ENCODE results near the gene BBS4. TPM values are rescaled to one million over a fixed set of nuclear protein-coding genes. Genes with fewer than 3 reads are reported as not detected.
"Not testable (repeated sequence)": the region's sequence is repeated elsewhere in the genome, so short reads cannot be mapped to it uniquely, and the experiment has no call there.

The BBS4 gene, protein sequence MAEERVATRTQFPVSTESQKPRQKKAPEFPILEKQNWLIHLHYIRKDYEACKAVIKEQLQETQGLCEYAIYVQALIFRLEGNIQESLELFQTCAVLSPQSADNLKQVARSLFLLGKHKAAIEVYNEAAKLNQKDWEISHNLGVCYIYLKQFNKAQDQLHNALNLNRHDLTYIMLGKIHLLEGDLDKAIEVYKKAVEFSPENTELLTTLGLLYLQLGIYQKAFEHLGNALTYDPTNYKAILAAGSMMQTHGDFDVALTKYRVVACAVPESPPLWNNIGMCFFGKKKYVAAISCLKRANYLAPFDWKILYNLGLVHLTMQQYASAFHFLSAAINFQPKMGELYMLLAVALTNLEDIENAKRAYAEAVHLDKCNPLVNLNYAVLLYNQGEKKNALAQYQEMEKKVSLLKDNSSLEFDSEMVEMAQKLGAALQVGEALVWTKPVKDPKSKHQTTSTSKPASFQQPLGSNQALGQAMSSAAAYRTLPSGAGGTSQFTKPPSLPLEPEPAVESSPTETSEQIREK
- 6.8 TPM for polyA plus RNA-seq (2012; ENCODE audit: insufficient read length, low read depth)

DNA sequence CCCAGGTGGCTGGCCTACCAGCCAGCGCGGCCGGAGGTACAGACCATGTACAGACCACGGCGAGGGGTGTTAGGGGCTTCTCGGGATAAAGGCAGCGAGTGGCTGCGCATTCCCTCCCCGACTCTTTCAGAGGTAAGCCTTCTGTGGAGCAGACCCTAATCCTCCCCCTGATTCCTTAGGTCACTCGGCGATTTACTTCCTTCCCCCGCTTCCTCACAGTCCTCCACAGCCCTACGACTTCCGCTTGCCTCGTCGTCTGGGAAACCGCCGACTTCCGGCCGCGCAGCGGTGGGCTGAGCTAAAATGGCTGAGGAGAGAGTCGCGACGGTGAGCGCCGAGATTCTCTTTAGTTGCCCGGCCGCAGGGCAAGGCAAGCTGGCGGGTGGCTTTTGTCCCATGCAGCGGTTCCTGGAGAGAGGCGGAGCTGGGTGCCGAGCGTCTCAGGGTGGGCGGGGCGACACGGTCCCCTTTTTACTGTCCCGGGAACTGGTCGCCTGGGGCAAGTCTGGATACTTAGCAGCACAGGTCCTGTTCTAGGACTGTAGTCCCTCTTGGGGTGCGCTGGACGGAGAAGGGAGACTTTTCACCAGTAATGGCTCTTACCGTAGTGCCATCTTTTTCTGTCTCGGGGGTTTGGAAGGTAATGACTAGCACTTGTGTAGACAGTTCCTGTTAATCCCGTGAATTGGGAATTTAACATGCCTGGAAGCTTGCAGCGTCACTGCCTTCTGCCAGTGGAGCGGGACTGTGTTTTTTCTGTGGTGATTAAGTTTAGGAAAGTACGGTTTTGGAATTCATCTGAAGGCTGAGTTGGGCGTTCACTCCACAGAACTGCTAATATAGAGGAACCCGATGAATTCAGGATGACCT is at the start of gene BBS4, which contains the start of gene HIGD2B:
TSS of gene BBS4 (plus strand) at position 283 of the 870 bp plus-strand sequence. CDS start at position 304, 21 bp downstream.
TSS of gene HIGD2B (minus strand) at position 258 of the 870 bp plus-strand sequence. CDS start 9,808 bp downstream, outside the sequence.
- TF ChIP-seq FOXP2 (optimal IDR thresholded peaks at IDR 0.05; ENCODE audit: borderline replicate concordance, extremely low read depth, extremely low read length, insufficient read depth) (no peak), SIN3A (IDR thresholded peaks at IDR 0.05; ENCODE audit: borderline replicate concordance, insufficient read depth, low read length) (peak; percentile 76; the same call in 1 of the 2 replicates), POLR2AphosphoS5 (IDR thresholded peaks at IDR 0.05; ENCODE audit: low read depth, low read length) (peak; percentile 88), TAF1 (IDR thresholded peaks at IDR 0.05; ENCODE audit: borderline replicate concordance, insufficient read depth, low read length) (peak; percentile 88; the same call in 1 of the 2 replicates)
- TF ChIP-seq, protein P1, sequence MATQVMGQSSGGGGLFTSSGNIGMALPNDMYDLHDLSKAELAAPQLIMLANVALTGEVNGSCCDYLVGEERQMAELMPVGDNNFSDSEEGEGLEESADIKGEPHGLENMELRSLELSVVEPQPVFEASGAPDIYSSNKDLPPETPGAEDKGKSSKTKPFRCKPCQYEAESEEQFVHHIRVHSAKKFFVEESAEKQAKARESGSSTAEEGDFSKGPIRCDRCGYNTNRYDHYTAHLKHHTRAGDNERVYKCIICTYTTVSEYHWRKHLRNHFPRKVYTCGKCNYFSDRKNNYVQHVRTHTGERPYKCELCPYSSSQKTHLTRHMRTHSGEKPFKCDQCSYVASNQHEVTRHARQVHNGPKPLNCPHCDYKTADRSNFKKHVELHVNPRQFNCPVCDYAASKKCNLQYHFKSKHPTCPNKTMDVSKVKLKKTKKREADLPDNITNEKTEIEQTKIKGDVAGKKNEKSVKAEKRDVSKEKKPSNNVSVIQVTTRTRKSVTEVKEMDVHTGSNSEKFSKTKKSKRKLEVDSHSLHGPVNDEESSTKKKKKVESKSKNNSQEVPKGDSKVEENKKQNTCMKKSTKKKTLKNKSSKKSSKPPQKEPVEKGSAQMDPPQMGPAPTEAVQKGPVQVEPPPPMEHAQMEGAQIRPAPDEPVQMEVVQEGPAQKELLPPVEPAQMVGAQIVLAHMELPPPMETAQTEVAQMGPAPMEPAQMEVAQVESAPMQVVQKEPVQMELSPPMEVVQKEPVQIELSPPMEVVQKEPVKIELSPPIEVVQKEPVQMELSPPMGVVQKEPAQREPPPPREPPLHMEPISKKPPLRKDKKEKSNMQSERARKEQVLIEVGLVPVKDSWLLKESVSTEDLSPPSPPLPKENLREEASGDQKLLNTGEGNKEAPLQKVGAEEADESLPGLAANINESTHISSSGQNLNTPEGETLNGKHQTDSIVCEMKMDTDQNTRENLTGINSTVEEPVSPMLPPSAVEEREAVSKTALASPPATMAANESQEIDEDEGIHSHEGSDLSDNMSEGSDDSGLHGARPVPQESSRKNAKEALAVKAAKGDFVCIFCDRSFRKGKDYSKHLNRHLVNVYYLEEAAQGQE (IDR thresholded peaks at IDR 0.05; ENCODE audit: insufficient read depth in 1 of 2, low read depth in 2 of 2, low read length in 2 of 2): 0 out of 4 replicates have a peak, but pooled peaks of 1 of the 2 experiments have one; percentile 13

DNA sequence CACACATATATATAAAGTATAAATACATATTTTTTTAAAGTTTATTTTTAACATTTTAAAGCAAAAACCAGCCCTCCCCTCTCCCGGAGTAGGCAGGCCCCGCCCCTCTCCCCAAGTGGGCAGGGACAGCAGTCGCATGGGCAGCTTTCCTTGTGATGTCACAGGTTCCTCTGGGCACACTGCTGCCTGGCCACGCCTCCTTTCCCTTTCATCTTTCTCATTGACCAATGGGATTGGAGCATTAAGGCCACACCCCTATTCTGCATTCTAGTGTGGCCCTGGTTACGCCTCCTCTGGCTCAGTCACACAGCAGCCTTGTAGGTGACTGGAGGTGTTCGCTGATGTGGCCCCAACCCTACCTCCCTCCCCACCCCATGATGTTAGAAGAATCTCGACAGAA is 31.6 kb upstream of the BBS4 start, which contains the start of gene GOLGA6B:
TSS of gene GOLGA6B (plus strand) at position 301 of the 400 bp plus-strand sequence. CDS start at position 342, 41 bp downstream.
- TF ChIP-seq FOXP2 (optimal IDR thresholded peaks at IDR 0.05; ENCODE audit: borderline replicate concordance, extremely low read depth, extremely low read length, insufficient read depth); POLR2AphosphoS5 (IDR thresholded peaks at IDR 0.05; ENCODE audit: low read depth, low read length): not testable (repeated sequence)
- TF ChIP-seq, protein P1 (IDR thresholded peaks at IDR 0.05; ENCODE audit: insufficient read depth in 1 of 2, low read depth in 2 of 2, low read length in 2 of 2): not testable (repeated sequence)

DNA sequence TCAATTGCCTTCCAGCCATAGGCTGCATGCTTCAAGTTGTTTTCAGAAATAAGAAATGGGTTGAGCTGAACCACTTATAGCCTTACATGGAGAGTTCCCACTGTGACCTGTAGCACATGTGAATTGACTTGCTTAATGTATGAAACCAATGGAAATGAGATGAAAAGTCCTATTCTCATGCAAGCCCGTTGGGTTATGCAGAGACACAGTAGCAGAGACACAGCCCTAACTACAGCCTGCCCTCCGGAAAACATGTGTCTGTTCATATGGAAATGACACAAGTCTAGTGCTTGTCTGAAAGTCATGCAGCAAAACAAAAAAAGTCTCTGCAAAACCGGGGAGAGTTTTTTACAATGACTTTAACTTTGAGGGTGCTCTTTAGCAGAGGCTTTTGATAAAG is 14.5 kb upstream of the BBS4 start:
- TF ChIP-seq FOXP2 (optimal IDR thresholded peaks at IDR 0.05; ENCODE audit: borderline replicate concordance, extremely low read depth, extremely low read length, insufficient read depth) (no peak), TAF1 (IDR thresholded peaks at IDR 0.05; ENCODE audit: borderline replicate concordance, insufficient read depth, low read length) (no peak), POLR2AphosphoS5 (IDR thresholded peaks at IDR 0.05; ENCODE audit: low read depth, low read length) (no peak), SIN3A (IDR thresholded peaks at IDR 0.05; ENCODE audit: borderline replicate concordance, insufficient read depth, low read length) (no peak)
- TF ChIP-seq, protein P1 (IDR thresholded peaks at IDR 0.05; ENCODE audit: insufficient read depth in 1 of 2, low read depth in 2 of 2, low read length in 2 of 2): no peak

DNA sequence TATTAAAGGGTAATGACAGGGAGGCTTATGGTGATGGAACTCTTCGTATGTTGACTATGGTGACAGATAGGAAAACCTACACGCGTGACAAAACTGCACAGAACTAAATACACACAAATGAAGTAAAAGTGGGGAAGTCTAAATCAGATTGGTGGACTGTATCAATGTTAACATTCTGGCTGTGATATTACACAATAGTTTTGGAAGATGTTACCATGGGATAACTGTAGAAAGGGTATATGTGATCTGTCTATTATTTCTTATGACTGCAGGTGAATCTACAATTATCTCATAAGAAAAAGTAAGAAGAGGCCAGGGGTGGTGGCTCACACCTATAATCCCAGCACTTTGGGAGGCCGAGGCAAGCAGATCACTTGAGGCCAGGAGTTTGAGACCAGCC is 9.2 kb upstream of the BBS4 start:
- TF ChIP-seq, protein P1 (IDR thresholded peaks at IDR 0.05; ENCODE audit: insufficient read depth in 1 of 2, low read depth in 2 of 2, low read length in 2 of 2): no peak
- TF ChIP-seq SIN3A (IDR thresholded peaks at IDR 0.05; ENCODE audit: borderline replicate concordance, insufficient read depth, low read length) (no peak), FOXP2 (optimal IDR thresholded peaks at IDR 0.05; ENCODE audit: borderline replicate concordance, extremely low read depth, extremely low read length, insufficient read depth) (no peak), TAF1 (IDR thresholded peaks at IDR 0.05; ENCODE audit: borderline replicate concordance, insufficient read depth, low read length) (no peak), POLR2AphosphoS5 (IDR thresholded peaks at IDR 0.05; ENCODE audit: low read depth, low read length) (no peak)
